H1 (cell line): ENCODE data around the gene MARS2. TPM values are rescaled to one million over a fixed set of nuclear protein-coding genes. Genes with fewer than 3 reads are reported as not detected.
A peak's percentile ranks its signal among the peaks of the same experiment; 100 is the strongest.

Source experiments
- CTCF ChIA-PET: fragments of 300-600 bp; sonication (Branson Sonifier 250); formaldehyde crosslinking; loops from one replicate; lab custom pipeline; 2021; ENCODE audit not compliant: partially characterized antibody; lab: Charles Lee
- POLR2A ChIA-PET: fragments of 300-600 bp; sonication (Branson Sonifier 250); formaldehyde crosslinking; loops from one replicate; lab custom pipeline; 2021; ENCODE audit warnings: inconsistent platforms; ENCODE audit not compliant: partially characterized antibody; lab: Charles Lee
- DNase-seq, 2 experiments: peaks; one replicate each; pipeline versions ENCODE4 v3.0.0 to v3.0.0-alpha.2; 2010 to 2022; ENCODE audit warnings: low spot score in 2 of 2, low read depth in 1 of 2, mixed read lengths in 1 of 2
- FAIRE-seq: peaks from 2 replicates; lab custom pipeline; 2011; peaks lifted over from hg19 to GRCh38; lab: Jason Lieb, UNC
- H2AFZ ChIP-seq: 2 replicates; pipeline ENCODE4 v1.8.1; 2012; ENCODE audit warnings: low read length, inconsistent platforms
- H2AK5ac ChIP-seq: 2 replicates; pipeline ENCODE4 v1.6.1; 2013; ENCODE audit warnings: low read depth, low read length
- H2BK120ac ChIP-seq: replicated peaks from 2 replicates; pipeline ENCODE3; 2013; ENCODE audit warnings: low read depth, low read length, inconsistent platforms
- H2BK12ac ChIP-seq: 2 replicates; pipeline ENCODE4 v1.6.1; 2013; ENCODE audit warnings: low read depth, low read length
- H2BK15ac ChIP-seq: 2 replicates; pipeline ENCODE4 v1.6.1; 2013; ENCODE audit warnings: low read length
- H2BK20ac ChIP-seq: 2 replicates; pipeline ENCODE4 v1.6.1; 2013; ENCODE audit warnings: low read length
- H2BK5ac ChIP-seq: 2 replicates; pipeline ENCODE4 v1.6.1; 2013; ENCODE audit warnings: low read depth, low read length
- H3K14ac ChIP-seq: 2 replicates; pipeline ENCODE4 v1.6.1; 2013; ENCODE audit warnings: inconsistent platforms; ENCODE audit not compliant: insufficient read length
- H3K18ac ChIP-seq: 2 replicates; pipeline ENCODE4 v1.6.1; 2013; ENCODE audit warnings: low read length; ENCODE audit errors: extremely low read depth
- H3K23ac ChIP-seq: 2 replicates; pipeline ENCODE4 v1.6.1; 2013; ENCODE audit warnings: inconsistent platforms; ENCODE audit not compliant: insufficient read length
- H3K23me2 ChIP-seq: 2 replicates; pipeline ENCODE4 v1.6.1; 2013; ENCODE audit warnings: low read depth, low read length
- H3K27ac ChIP-seq: 2 replicates; pipeline ENCODE4 v1.6.1; 2011; ENCODE audit warnings: low read depth, low read length, inconsistent platforms
- H3K27me3 ChIP-seq, 4 experiments: replicated peaks in 1 of 4; 1 replicate in 1 of 4; 2 replicates in 3 of 4; pipeline versions ENCODE4 v1.6.1 to v1.8.1; 2011 to 2013; ENCODE audit warnings: low read length in 3 of 4, mild to moderate bottlenecking in 3 of 4, inconsistent platforms in 2 of 4, mixed read lengths in 2 of 4, moderate library complexity in 1 of 4; ENCODE audit not compliant: control insufficient read depth in 3 of 4, insufficient read depth in 3 of 4; ENCODE audit errors: extremely low read depth in 1 of 4
- H3K36me3 ChIP-seq, 4 experiments: 2 replicates each; pipeline versions ENCODE4 v1.6.1 to v1.8.1; 2011 to 2013; ENCODE audit warnings: mild to moderate bottlenecking in 4 of 4, low read length in 3 of 4, moderate library complexity in 2 of 4, control low read depth in 1 of 4, inconsistent platforms in 1 of 4; ENCODE audit not compliant: insufficient read depth in 4 of 4, control insufficient read depth in 2 of 4
- H3K4ac ChIP-seq: replicated peaks from 2 replicates; pipeline ENCODE3; 2013; ENCODE audit warnings: low read length, low read depth, mixed read lengths, inconsistent platforms; ENCODE audit not compliant: insufficient read length
- H3K4me1 ChIP-seq, 4 experiments: replicated peaks in 1 of 4; 1 replicate in 1 of 4; 2 replicates in 3 of 4; pipeline versions ENCODE4 v1.6.1 to v1.8.1; 2011 to 2013; ENCODE audit warnings: low read length in 3 of 4, inconsistent platforms in 2 of 4, mixed read lengths in 1 of 4; ENCODE audit not compliant: insufficient read depth in 4 of 4, control insufficient read depth in 3 of 4
- H3K4me2 ChIP-seq, 2 experiments: 2 replicates each; pipeline versions ENCODE4 v1.6.1 to v1.8.1; 2011 to 2013; ENCODE audit warnings: low read depth in 2 of 2, low read length in 2 of 2, control low read depth in 1 of 2, inconsistent platforms in 1 of 2, mild to moderate bottlenecking in 1 of 2; ENCODE audit not compliant: insufficient read depth in 1 of 2
- H3K4me3 ChIP-seq, 4 experiments: fragments of 200-600, 300-600 bp in 1 of 4; sonication (generic), shearing (Covaris generic), sonication (Bioruptor Twin) in 1 of 4; 2 replicates each; pipeline versions ENCODE4 v1.5.1 to v1.8.1; 2011 to 2016; ENCODE audit warnings: low read length in 4 of 4, low read depth in 3 of 4, control low read depth in 2 of 4, inconsistent platforms in 2 of 4, mild to moderate bottlenecking in 2 of 4, mixed read lengths in 1 of 4, moderate library complexity in 1 of 4; ENCODE audit not compliant: insufficient read depth in 2 of 4; ENCODE audit errors: extremely low read depth in 1 of 4
- H3K56ac ChIP-seq: replicated peaks from 2 replicates; pipeline ENCODE3; 2013; ENCODE audit warnings: low read depth, mild to moderate bottlenecking, mixed read lengths, low read length, inconsistent platforms; ENCODE audit not compliant: insufficient read length
- H3K79me1 ChIP-seq: 2 replicates; pipeline ENCODE4 v1.6.1; 2013; ENCODE audit warnings: low read depth, low read length, control low read depth
- H3K79me2 ChIP-seq, 2 experiments: 2 replicates each; pipeline versions ENCODE4 v1.6.1 to v1.8.1; 2012 to 2013; ENCODE audit warnings: low read length in 2 of 2, mild to moderate bottlenecking in 2 of 2, inconsistent platforms in 1 of 2; ENCODE audit not compliant: insufficient read depth in 2 of 2, control insufficient read depth in 1 of 2
- H3K9ac ChIP-seq, 4 experiments: replicated peaks in 1 of 4; 1 replicate in 1 of 4; 2 replicates in 3 of 4; pipeline versions ENCODE4 v1.6.1 to v1.8.1; 2011 to 2013; ENCODE audit warnings: low read depth in 3 of 4, low read length in 3 of 4, control low read depth in 2 of 4, mild to moderate bottlenecking in 2 of 4, moderate library complexity in 2 of 4, inconsistent platforms in 1 of 4; ENCODE audit errors: extremely low read depth in 1 of 4
- H3K9me3 ChIP-seq, 2 experiments: 2 replicates each; pipeline versions ENCODE4 v1.6.1 to v1.8.1; 2012 to 2013; ENCODE audit warnings: mild to moderate bottlenecking in 2 of 2, moderate library complexity in 2 of 2, control low read depth in 1 of 2, inconsistent platforms in 1 of 2, low read depth in 1 of 2, low read length in 1 of 2, mixed read lengths in 1 of 2; ENCODE audit not compliant: insufficient read depth in 2 of 2
- H4K20me1 ChIP-seq, 2 experiments: replicated peaks in 1 of 2; 2 replicates each; pipeline versions ENCODE3 to v1.8.1; 2011 to 2013; ENCODE audit warnings: inconsistent platforms in 2 of 2, low read length in 2 of 2, mild to moderate bottlenecking in 1 of 2; ENCODE audit not compliant: insufficient read depth in 2 of 2, control insufficient read depth in 1 of 2
- H4K5ac ChIP-seq: 2 replicates; pipeline ENCODE4 v1.6.1; 2013; ENCODE audit warnings: low read length, low read depth, mixed read lengths, inconsistent platforms; ENCODE audit not compliant: insufficient read length
- H4K8ac ChIP-seq: 2 replicates; pipeline ENCODE4 v1.8.0; 2013; ENCODE audit warnings: mild to moderate bottlenecking, moderate library complexity, low read length, inconsistent platforms; ENCODE audit not compliant: insufficient read depth; ENCODE audit errors: extremely low read depth
- H4K91ac ChIP-seq: replicated peaks from 2 replicates; pipeline ENCODE3; 2013; ENCODE audit warnings: low read length, mixed read lengths, inconsistent platforms; ENCODE audit not compliant: insufficient read length
- KDM4A ChIP-seq: IDR thresholded peaks from one replicate; pipeline ENCODE4 v1.7.1; 2012; ENCODE audit warnings: low read depth, mild to moderate bottlenecking, moderate library complexity, low read length, inconsistent platforms; ENCODE audit not compliant: severe bottlenecking
- WGBS, 2 experiments: shearing (Covaris generic) in 1 of 2; methylation state at CpG; one replicate each; pipeline versions ENCODE4 v1.1.6 to v1.1.7; 2013 to 2015; ENCODE audit warnings: low lambda C conversion rate in 2 of 2, mixed read lengths in 2 of 2, inconsistent platforms in 1 of 2, low coverage in 1 of 2, missing lambda C conversion rate in 1 of 2; ENCODE audit not compliant: insufficient replicate concordance in 2 of 2, insufficient coverage in 1 of 2, insufficient read length in 1 of 2; ENCODE audit errors: extremely low coverage in 1 of 2, missing lambda C conversion rate in 1 of 2; 5-methylcytosine and 5-hydroxymethylcytosine counted together
- polyA plus RNA-seq, 7 experiments: library from polyadenylated mRNA; depleted of rRNA in 3 of 7; stranded (reverse) in 5 of 7; unstranded in 2 of 7; fragments of >200 nt in 5 of 7; fragments of 200-250 nt in 2 of 7; gene quantifications; 1 replicate in 5 of 7; 2 replicates in 1 of 7; 4 replicates in 1 of 7; pipeline versions ENCODE4 v1.2.1 to v1.2.3, GENCODE V29; 2011 to 2013; ENCODE audit warnings: missing spikeins in 2 of 7, mixed read lengths in 2 of 7
- total RNA-seq: library from RNA; stranded (reverse); fragmentation: NEBNext Ultra II Directional; extraction: Animal tissue kit (Norgen Biotek cat#: 25700); gene quantifications from 2 replicates; pipeline ENCODE4 v1.2.1, GENCODE V29; 2021

Gene MARS2
- total and polyA plus RNA-seq, 2 of the 8 experiments (the other 6 are each of a cell fraction or from before 2014, with no cell fraction given): 15.7 to 27.2 TPM

DNA sequence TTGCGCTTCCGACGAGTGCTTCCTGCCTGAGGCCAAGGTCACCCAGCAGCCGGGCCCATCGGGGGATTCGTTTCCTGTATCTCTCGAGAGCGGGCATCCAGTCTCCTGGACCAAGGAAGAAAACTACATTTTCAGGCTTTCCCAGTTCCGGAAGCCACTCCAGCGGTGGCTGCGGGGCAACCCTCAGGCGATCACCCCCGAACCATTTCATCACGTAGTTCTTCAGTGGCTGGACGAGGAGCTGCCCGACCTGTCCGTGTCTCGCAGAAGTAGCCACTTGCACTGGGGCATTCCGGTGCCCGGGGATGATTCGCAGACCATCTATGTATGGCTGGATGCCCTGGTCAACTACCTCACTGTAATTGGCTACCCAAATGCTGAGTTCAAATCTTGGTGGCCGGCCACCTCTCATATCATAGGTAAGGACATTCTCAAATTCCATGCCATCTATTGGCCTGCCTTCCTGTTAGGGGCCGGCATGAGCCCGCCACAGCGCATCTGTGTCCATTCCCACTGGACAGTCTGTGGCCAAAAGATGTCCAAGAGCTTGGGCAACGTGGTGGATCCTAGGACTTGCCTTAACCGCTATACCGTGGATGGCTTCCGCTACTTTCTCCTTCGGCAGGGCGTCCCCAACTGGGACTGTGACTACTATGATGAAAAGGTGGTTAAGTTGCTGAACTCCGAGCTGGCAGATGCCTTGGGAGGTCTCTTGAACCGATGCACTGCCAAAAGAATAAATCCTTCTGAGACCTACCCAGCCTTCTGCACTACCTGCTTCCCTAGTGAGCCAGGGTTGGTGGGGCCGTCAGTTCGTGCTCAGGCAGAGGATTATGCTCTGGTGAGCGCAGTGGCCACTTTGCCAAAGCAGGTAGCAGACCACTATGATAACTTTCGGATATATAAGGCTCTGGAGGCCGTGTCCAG lies 1.0 kb downstream of the MARS2 start:
- peaks cover 16 to 29% of the 10 kb centered on the region in 2 experiments for H4K20me1 ChIP-seq
- H3K9me3 ChIP-seq: no peaks in the 10 kb centered on the region
- H3K9ac ChIP-seq: peak overlapping the region; percentile 46 to 69 (median 66)
- H3K4ac ChIP-seq: peak overlapping the region; percentile 25
- FAIRE-seq (no peak), DNase-seq (no peak)
- H2BK120ac ChIP-seq: no peak overlapping the region
- no peak overlapping the region for H2BK20ac ChIP-seq
- H3K56ac ChIP-seq: peak overlapping the region; percentile 10
- peaks cover 7% of the 10 kb centered on the region for H3K79me1 ChIP-seq
- ChIA-PET CTCF (interaction anchor here (0.7 to 2.2 kb wide), 18 partner anchors 10 to 348 kb away, joined by 3 to 18 read pairs (median 3); no protein-coding TSS in a partner anchor), POLR2A (interaction anchor here (0.7 to 2.8 kb wide), 7 partner anchors 11 to 1536 kb away, joined by 3 to 26 read pairs (median 3); partner anchors contain the start of genes HSPD1, HSPE1 and MOB4)
- H4K5ac ChIP-seq: no peak overlapping the region
- H3K14ac ChIP-seq: no peak overlapping the region
- H3K79me2 ChIP-seq: peaks cover 21 to 54% of the 10 kb centered on the region in 2 experiments
- H2AFZ ChIP-seq: no peak overlapping the region
- peak overlapping the region; percentile 88 to 98 for H3K4me2 ChIP-seq
- H2BK12ac ChIP-seq: no peak overlapping the region
- peaks cover 0 to 13% (median under 1%) of the 10 kb centered on the region in 4 experiments; a peak in 3 of 8 replicates for H3K36me3 ChIP-seq
- 11% methylated on average over 38 of the region's 38 CpGs; no CpG with 5 or more reads in 1 of the 2 experiments for WGBS, 2 experiments
- H3K27ac ChIP-seq: no peak overlapping the region
- H3K27me3 ChIP-seq: no peaks in the 10 kb centered on the region; a peak in 1 of 7 replicates
- H2BK15ac ChIP-seq: no peak overlapping the region
- no peak overlapping the region for H2BK5ac ChIP-seq
- H3K23ac ChIP-seq: no peak overlapping the region
- H2AK5ac ChIP-seq: no peak overlapping the region
- peaks cover 0 to 7% (median 5%) of the 10 kb centered on the region in 4 experiments; a peak in 4 of 7 replicates for H3K4me1 ChIP-seq
- peak overlapping the region; percentile 72; the same call in 1 of the 2 replicates for H4K8ac ChIP-seq
- peaks cover 22% of the 10 kb centered on the region for H3K23me2 ChIP-seq
- no peak overlapping the region for H3K18ac ChIP-seq
- H4K91ac ChIP-seq: no peak overlapping the region
- H3K4me3 ChIP-seq: peak overlapping the region; percentile 85 to 92 (median 90)
- peak; percentile 13 for TF ChIP-seq KDM4A
